Thymus (tissue), 11 donors: ENCODE results near the gene B4GALNT2. TPM values are rescaled to one million over a fixed set of nuclear protein-coding genes. Genes with fewer than 3 reads are reported as not detected.
"Not testable (repeated sequence)": the region's sequence is repeated elsewhere in the genome, so short reads cannot be mapped to it uniquely, and the experiment has no call there.

ENCODE experiments used
- DNase-seq, 9 donors: peaks; one replicate each; pipeline ENCODE4 v3.0.0-alpha.2; 2013; ENCODE audit warnings: low spot score in 9 of 9, low read depth in 6 of 9, missing footprints in 1 of 9
- H3K27ac ChIP-seq, 2 donors: one replicate each; pipeline ENCODE4 v1.5.1; 2013; ENCODE audit warnings: control low read depth in 1 of 2, low read depth in 1 of 2, low read length in 1 of 2, mild to moderate bottlenecking in 1 of 2, moderate library complexity in 1 of 2
- H3K27me3 ChIP-seq, 2 donors: one replicate each; pipeline ENCODE4 v1.5.1; 2013; ENCODE audit warnings: low read length in 1 of 2; ENCODE audit not compliant: control insufficient read depth in 2 of 2, insufficient read depth in 1 of 2
- H3K36me3 ChIP-seq, 2 donors: one replicate each; pipeline ENCODE4 v1.5.1; 2013; ENCODE audit warnings: low read length in 1 of 2, mild to moderate bottlenecking in 1 of 2, moderate library complexity in 1 of 2; ENCODE audit not compliant: control insufficient read depth in 2 of 2, insufficient read depth in 2 of 2
- H3K4me1 ChIP-seq, 2 donors: one replicate each; pipeline ENCODE4 v1.5.1; 2013; ENCODE audit warnings: low read length in 2 of 2; ENCODE audit not compliant: control insufficient read depth in 2 of 2, insufficient read depth in 2 of 2
- H3K4me3 ChIP-seq, 2 donors: one replicate each; pipeline ENCODE4 v1.5.1; 2013; ENCODE audit warnings: low read length in 2 of 2, control low read depth in 1 of 2, mild to moderate bottlenecking in 1 of 2
- H3K9me3 ChIP-seq, 2 donors: one replicate each; pipeline ENCODE4 v1.5.1; 2013; ENCODE audit warnings: low read length in 1 of 2, mild to moderate bottlenecking in 1 of 2; ENCODE audit not compliant: control insufficient read depth in 2 of 2, insufficient read depth in 1 of 2
- WGBS: extraction: QIAGEN DNeasy Blood & Tissue Kit; methylation state at CpG from one replicate; pipeline ENCODE4 v1.1.7; 2013; 5-methylcytosine and 5-hydroxymethylcytosine counted together
- polyA plus RNA-seq: library from polyadenylated mRNA; stranded (reverse); fragments of 200-250 nt; gene quantifications from one replicate; pipeline ENCODE4 v1.2.3, GENCODE V29; 2013
- total RNA-seq: library from RNA; stranded (reverse); fragments of 120-200 nt; gene quantifications from one replicate; pipeline ENCODE4 v1.2.4, GENCODE V29; 2013
- donor health status: healthy.

B4GALNT2 gene
- total and polyA plus RNA-seq, 2 donors: 0.02 to 0.05 TPM

GRCh38 chr17:49183341-49183740, 50.8 kb downstream of the B4GALNT2 start:
- H3K9me3 ChIP-seq: peaks cover 0 to 24% of the 10 kb centered on the region in 2 donors
- WGBS: 93% methylated on average over 5 of the region's 5 CpGs
- no peaks in the 10 kb centered on the region for H3K36me3 ChIP-seq
- no peak overlapping the region for H3K4me3 ChIP-seq
- no peak overlapping the region for H3K27ac ChIP-seq
- H3K4me1 ChIP-seq: no peaks in the 10 kb centered on the region
- H3K27me3 ChIP-seq: no peaks in the 10 kb centered on the region
- no peak for DNase-seq

- Histone ChIP-seq H3K4me1 (no peaks in the 10 kb centered on the region), H3K27ac (no peak overlapping the region), H3K9me3 (peaks cover 0 to 24% of the 10 kb centered on the region in 2 donors), H3K36me3 (no peaks in the 10 kb centered on the region), H3K4me3 (no peak overlapping the region), H3K27me3 (no peaks in the 10 kb centered on the region)
- 94% methylated on average over 7 of the region's 7 CpGs for WGBS
- no peak for DNase-seq
Observed at GRCh38 chr17:49183801-49184200, 51.2 kb downstream of the B4GALNT2 start.

GRCh38 chr17:49184522-49184921, 52.0 kb downstream of the B4GALNT2 start:
- peaks cover 0 to 24% of the 10 kb centered on the region in 2 donors for H3K9me3 ChIP-seq
- not testable (repeated sequence) for H3K36me3 ChIP-seq, H3K27ac ChIP-seq, H3K4me1 ChIP-seq, H3K27me3 ChIP-seq, DNase-seq, H3K4me3 ChIP-seq

- peaks cover 0 to 24% of the 10 kb centered on the region in 2 donors for H3K9me3 ChIP-seq
- H3K27me3 ChIP-seq, DNase-seq, H3K4me3 ChIP-seq, H3K4me1 ChIP-seq, H3K27ac ChIP-seq, H3K36me3 ChIP-seq: not testable (repeated sequence)
- 100% methylated on average over 1 of the region's 1 CpG for WGBS
Observed at GRCh38 chr17:49185381-49185780, 52.8 kb downstream of the B4GALNT2 start.

GRCh38 chr17:49187301-49187700, 54.7 kb downstream of the B4GALNT2 start:
- no peak for DNase-seq
- Histone ChIP-seq H3K27ac (no peak overlapping the region), H3K27me3 (no peaks in the 10 kb centered on the region), H3K9me3 (peaks cover 0 to 24% of the 10 kb centered on the region in 2 donors), H3K4me3 (no peak overlapping the region), H3K36me3 (no peaks in the 10 kb centered on the region), H3K4me1 (peaks cover 0 to 9% of the 10 kb centered on the region in 2 donors)
- WGBS: 98% methylated on average over 3 of the region's 3 CpGs

GRCh38 chr17:49190932-49191331, 58.4 kb downstream of the B4GALNT2 start:
- no peak overlapping the region for H3K4me3 ChIP-seq
- peaks cover 7 to 21% of the 10 kb centered on the region in 2 donors for H3K4me1 ChIP-seq
- peaks cover 0 to 3% of the 10 kb centered on the region in 2 donors for H3K27me3 ChIP-seq
- WGBS: 75% methylated on average over 4 of the region's 4 CpGs
- H3K36me3 ChIP-seq: no peaks in the 10 kb centered on the region
- H3K27ac ChIP-seq: no peak overlapping the region
- H3K9me3 ChIP-seq: no peaks in the 10 kb centered on the region
- no peak for DNase-seq

- Histone ChIP-seq H3K4me3 (peak overlapping the region; percentile 80 to 85), H3K27me3 (peaks cover 0 to 3% of the 10 kb centered on the region in 2 donors), H3K9me3 (no peaks in the 10 kb centered on the region), H3K36me3 (no peaks in the 10 kb centered on the region), H3K4me1 (peaks cover 7 to 21% of the 10 kb centered on the region in 2 donors), H3K27ac (peak overlapping the region; percentile 99 to 100)
- no peak for DNase-seq
- WGBS: 8% methylated on average over 8 of the region's 8 CpGs
Observed at GRCh38 chr17:49191409-49191916, 58.9 kb downstream of the B4GALNT2 start.

GRCh38 chr17:49191917-49192741, 59.6 kb downstream of the B4GALNT2 start:
- under 1% methylated on average over 53 of the region's 53 CpGs for WGBS
- H3K4me3 ChIP-seq: peak overlapping the region; percentile 80 to 85
- H3K36me3 ChIP-seq: no peaks in the 10 kb centered on the region
- H3K4me1 ChIP-seq: peaks cover 7 to 21% of the 10 kb centered on the region in 2 donors
- peak; percentile 68 to 93 (median 82) for DNase-seq
- no peaks in the 10 kb centered on the region for H3K9me3 ChIP-seq
- peaks cover 0 to 3% of the 10 kb centered on the region in 2 donors for H3K27me3 ChIP-seq
- peak overlapping the region; percentile 99 to 100 for H3K27ac ChIP-seq

GRCh38 chr17:49193513-49194296, 61.1 kb downstream of the B4GALNT2 start:
- H3K9me3 ChIP-seq: no peaks in the 10 kb centered on the region
- peak overlapping the region; percentile 44 to 81 for H3K27ac ChIP-seq
- peaks cover 0 to 3% of the 10 kb centered on the region in 2 donors for H3K27me3 ChIP-seq
- H3K4me1 ChIP-seq: peaks cover 7 to 21% of the 10 kb centered on the region in 2 donors
- H3K36me3 ChIP-seq: no peaks in the 10 kb centered on the region
- WGBS: 4% methylated on average over 21 of the region's 21 CpGs
- DNase-seq: peak in 1 of 9 donors; percentile 46
- peak overlapping the region; percentile 80 to 85 for H3K4me3 ChIP-seq
